Liver (tissue), 3 donors: ENCODE measurements around the gene CSKMT.

Source experiments
- EGR1 ChIP-seq, 2 donors: IDR thresholded peaks; 2 replicates each; pipeline ENCODE4 v1.6.1; 2016 to 2018; ENCODE audit warnings: antibody characterized with exemption in 2 of 2, low read depth in 2 of 2
- FOXA1 ChIP-seq: IDR thresholded peaks from 2 replicates; pipeline ENCODE4 v1.6.1; 2016; ENCODE audit warnings: antibody characterized with exemption
- GABPA ChIP-seq, 2 donors: IDR thresholded peaks in 1 of 2; conservative IDR thresholded peaks in 1 of 2; 2 replicates each; pipeline ENCODE4 v1.6.1; 2016; ENCODE audit warnings: antibody characterized with exemption in 2 of 2, mild to moderate bottlenecking in 1 of 2, moderate library complexity in 1 of 2
- JUND ChIP-seq, 2 donors: IDR thresholded peaks; 2 replicates each; pipeline ENCODE4 v1.6.1; 2016; ENCODE audit warnings: antibody characterized with exemption in 2 of 2
- RAD21 ChIP-seq, 2 donors: IDR thresholded peaks; 2 replicates each; pipeline ENCODE4 v1.6.1; 2016; ENCODE audit warnings: antibody characterized with exemption in 2 of 2, mild to moderate bottlenecking in 2 of 2
- RXRA ChIP-seq, 2 donors: IDR thresholded peaks; 2 replicates each; pipeline ENCODE4 v1.6.1; 2017 to 2018; ENCODE audit warnings: antibody characterized with exemption in 2 of 2, mild to moderate bottlenecking in 1 of 2
- SP1 ChIP-seq: IDR thresholded peaks from 2 replicates; pipeline ENCODE4 v1.6.1; 2018; ENCODE audit warnings: antibody characterized with exemption, mild to moderate bottlenecking
- TAF1 ChIP-seq: conservative IDR thresholded peaks from 2 replicates; pipeline ENCODE4 v1.6.1; 2016; ENCODE audit warnings: antibody characterized with exemption, mild to moderate bottlenecking
- YY1 ChIP-seq: IDR thresholded peaks from 2 replicates; pipeline ENCODE4 v1.6.1; 2016; ENCODE audit warnings: antibody characterized with exemption, mild to moderate bottlenecking
- TF ChIP-seq, protein P1 (sequence below): fragments of 150-350 bp; IDR thresholded peaks from 2 replicates; pipeline ENCODE4 v1.5.1; 2017; ENCODE audit warnings: improper control_type of control experiment, low read depth, low read length; ENCODE audit not compliant: missing input control
- TF ChIP-seq, protein P2 (sequence below): IDR thresholded peaks from 2 replicates; pipeline ENCODE4 v1.6.1; 2016; ENCODE audit warnings: antibody characterized with exemption
- TF ChIP-seq, protein P3 (sequence below): IDR thresholded peaks from 2 replicates; pipeline ENCODE4 v1.6.1; 2016; ENCODE audit warnings: antibody characterized with exemption, mild to moderate bottlenecking
- TF ChIP-seq, protein P4 (sequence below): IDR thresholded peaks from 2 replicates; pipeline ENCODE4 v1.6.1; 2016; ENCODE audit warnings: antibody characterized with exemption
- donor health status: healthy.
- donor health status: healthy.

DNA sequence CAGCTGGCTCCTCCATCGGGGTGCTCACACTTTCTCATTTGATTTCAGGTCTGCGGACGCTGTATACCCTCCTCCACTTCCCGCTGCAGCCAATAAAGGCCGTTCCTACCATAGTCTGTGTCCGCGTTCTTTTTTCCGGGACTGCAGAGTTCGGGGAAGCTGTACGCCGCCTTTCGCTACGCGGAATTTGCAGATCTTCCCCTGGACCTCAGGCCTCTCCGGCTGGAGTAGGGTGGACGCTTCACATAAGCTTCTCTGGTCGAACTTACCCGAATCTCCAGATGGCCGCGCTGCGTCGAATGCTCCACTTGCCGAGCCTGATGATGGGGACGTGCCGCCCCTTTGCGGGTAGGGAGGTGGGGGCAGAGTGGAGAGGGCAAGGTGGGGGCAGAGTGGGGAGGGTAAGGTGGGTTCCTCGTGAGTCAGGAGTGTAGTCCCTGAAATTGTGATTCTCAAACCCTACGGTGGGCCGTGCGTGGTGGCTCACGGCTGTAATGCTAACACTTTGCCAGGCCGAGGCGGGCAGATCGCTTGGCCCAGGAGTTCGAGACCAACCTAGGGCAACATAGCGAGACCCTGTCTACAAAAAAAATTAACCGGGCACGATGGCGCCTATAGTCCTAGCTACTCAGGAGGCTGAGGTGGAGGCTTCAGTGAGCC lies 617 bp downstream of the CSKMT start:
- TF ChIP-seq, protein P1, sequence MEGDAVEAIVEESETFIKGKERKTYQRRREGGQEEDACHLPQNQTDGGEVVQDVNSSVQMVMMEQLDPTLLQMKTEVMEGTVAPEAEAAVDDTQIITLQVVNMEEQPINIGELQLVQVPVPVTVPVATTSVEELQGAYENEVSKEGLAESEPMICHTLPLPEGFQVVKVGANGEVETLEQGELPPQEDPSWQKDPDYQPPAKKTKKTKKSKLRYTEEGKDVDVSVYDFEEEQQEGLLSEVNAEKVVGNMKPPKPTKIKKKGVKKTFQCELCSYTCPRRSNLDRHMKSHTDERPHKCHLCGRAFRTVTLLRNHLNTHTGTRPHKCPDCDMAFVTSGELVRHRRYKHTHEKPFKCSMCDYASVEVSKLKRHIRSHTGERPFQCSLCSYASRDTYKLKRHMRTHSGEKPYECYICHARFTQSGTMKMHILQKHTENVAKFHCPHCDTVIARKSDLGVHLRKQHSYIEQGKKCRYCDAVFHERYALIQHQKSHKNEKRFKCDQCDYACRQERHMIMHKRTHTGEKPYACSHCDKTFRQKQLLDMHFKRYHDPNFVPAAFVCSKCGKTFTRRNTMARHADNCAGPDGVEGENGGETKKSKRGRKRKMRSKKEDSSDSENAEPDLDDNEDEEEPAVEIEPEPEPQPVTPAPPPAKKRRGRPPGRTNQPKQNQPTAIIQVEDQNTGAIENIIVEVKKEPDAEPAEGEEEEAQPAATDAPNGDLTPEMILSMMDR: no peak
- TF ChIP-seq RAD21 (IDR thresholded peaks at IDR 0.05): no peak
- TF ChIP-seq YY1: no peak
- no peak for TF ChIP-seq SP1
- no peak for TF ChIP-seq JUND (IDR thresholded peaks at IDR 0.05)
- no peak for TF ChIP-seq GABPA (IDR thresholded peaks at IDR 0.05 in 1 of 2, conservative IDR thresholded peaks at IDR 0.05 in 1 of 2)
- no peak for TF ChIP-seq RXRA (IDR thresholded peaks at IDR 0.05)
- TF ChIP-seq, protein P2, sequence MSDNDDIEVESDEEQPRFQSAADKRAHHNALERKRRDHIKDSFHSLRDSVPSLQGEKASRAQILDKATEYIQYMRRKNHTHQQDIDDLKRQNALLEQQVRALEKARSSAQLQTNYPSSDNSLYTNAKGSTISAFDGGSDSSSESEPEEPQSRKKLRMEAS: no peak
- TF ChIP-seq, protein P3, sequence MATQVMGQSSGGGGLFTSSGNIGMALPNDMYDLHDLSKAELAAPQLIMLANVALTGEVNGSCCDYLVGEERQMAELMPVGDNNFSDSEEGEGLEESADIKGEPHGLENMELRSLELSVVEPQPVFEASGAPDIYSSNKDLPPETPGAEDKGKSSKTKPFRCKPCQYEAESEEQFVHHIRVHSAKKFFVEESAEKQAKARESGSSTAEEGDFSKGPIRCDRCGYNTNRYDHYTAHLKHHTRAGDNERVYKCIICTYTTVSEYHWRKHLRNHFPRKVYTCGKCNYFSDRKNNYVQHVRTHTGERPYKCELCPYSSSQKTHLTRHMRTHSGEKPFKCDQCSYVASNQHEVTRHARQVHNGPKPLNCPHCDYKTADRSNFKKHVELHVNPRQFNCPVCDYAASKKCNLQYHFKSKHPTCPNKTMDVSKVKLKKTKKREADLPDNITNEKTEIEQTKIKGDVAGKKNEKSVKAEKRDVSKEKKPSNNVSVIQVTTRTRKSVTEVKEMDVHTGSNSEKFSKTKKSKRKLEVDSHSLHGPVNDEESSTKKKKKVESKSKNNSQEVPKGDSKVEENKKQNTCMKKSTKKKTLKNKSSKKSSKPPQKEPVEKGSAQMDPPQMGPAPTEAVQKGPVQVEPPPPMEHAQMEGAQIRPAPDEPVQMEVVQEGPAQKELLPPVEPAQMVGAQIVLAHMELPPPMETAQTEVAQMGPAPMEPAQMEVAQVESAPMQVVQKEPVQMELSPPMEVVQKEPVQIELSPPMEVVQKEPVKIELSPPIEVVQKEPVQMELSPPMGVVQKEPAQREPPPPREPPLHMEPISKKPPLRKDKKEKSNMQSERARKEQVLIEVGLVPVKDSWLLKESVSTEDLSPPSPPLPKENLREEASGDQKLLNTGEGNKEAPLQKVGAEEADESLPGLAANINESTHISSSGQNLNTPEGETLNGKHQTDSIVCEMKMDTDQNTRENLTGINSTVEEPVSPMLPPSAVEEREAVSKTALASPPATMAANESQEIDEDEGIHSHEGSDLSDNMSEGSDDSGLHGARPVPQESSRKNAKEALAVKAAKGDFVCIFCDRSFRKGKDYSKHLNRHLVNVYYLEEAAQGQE: no peak
- TF ChIP-seq TAF1: no peak
- TF ChIP-seq, protein P4, sequence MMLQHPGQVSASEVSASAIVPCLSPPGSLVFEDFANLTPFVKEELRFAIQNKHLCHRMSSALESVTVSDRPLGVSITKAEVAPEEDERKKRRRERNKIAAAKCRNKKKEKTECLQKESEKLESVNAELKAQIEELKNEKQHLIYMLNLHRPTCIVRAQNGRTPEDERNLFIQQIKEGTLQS: no peak
- no peak for TF ChIP-seq FOXA1
- TF ChIP-seq EGR1 (IDR thresholded peaks at IDR 0.05; ENCODE audit: low read depth in 2 of 2): no peak
